ENCODE measurements around the gene RPS27.
"Not testable (repeated sequence)": the region's sequence is repeated elsewhere in the genome, so short reads cannot be mapped to it uniquely, and the experiment has no call there.

Gene RPS27

DNA sequence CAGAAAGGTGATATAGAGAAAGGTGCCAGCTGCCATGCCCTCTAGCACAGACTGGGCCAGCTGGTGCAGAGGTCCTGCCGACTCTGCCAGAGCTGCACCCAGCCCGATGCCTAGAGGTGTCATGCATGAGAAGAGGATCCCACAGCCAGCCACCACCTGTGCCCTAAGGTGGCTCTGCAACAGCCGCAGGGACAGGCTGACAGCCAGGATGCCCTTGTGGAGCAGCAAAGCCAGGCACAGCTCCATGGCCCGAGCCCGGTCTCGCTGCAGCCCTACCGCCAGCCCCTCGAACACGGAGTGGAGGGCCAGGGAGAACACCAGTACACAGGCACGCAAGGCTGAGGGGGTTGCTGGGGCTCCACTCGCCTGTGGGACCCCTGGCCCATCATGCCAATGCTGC lies 30.4 kb upstream of the RPS27 start:
- DNase-seq (ENCODE audit: low read depth in 2 of 2, low spot score in 1 of 2), result no peak

DNA sequence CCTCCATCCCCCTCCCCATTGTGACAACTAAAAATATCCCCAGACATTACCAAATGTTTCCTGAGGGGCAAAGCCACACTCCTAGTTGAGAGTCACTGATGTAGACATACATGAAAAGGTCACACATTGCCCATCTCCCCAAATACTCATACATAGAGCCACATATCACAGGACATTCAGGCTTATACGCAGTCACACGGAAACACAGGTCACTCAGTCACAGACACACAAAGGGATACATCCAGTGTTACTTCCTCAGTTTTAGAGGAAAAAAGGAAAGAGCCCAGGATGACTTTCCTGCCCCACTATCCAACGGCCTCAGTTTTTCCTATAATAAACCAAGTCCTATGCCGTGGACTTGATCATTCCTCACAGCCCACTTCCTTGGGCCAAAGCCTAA lies 29.1 kb upstream of the RPS27 start:
- DNase-seq (ENCODE audit: low read depth in 2 of 2, low spot score in 1 of 2), result no peak

DNA sequence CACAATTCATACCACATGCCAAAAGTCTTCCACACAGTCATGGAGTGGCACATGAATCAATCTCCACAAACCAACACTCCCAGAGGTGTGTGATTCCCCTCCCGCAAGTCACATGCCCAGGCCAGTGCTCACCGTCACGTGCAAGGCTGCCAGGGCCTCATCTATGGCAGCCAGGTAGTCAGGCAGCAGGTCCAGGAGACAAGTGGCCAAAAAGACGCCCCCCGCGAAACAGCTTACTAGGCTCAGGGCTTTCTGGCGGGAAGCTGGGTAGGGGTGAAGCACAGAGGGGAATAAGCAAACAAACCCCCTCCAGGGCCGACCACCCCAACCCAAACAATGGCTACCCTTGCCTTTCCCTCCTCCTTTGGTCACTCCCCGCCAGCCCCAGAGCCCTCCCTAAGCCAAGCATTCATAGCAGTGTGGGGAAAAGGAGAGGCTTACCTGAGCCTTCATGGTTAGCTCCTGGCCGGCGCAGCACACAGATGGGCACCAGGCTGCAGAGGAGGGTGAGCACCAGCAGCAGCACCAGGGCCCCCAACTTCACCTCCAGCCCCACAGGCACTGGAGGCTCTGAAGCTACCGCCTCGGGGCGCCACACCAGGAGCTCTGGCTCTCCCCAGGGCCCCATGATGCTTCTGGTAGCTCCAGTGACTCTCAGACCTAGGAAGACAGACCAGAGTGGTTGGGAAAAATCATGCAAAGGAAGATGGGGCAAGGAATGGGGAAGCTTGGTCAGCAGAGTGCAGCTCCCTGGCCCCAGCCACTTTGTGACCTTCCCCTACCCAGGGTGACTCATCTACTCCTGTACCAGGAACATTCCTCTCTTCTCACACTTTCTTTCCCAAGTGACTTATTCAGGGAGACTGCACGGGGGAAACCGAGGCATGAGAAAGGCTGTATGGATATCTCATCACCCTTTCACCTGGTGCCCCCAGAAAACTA lies 28.2 kb upstream of the RPS27 start:
- DNase-seq (ENCODE audit: low read depth in 2 of 2, low spot score in 1 of 2), result no peak

DNA sequence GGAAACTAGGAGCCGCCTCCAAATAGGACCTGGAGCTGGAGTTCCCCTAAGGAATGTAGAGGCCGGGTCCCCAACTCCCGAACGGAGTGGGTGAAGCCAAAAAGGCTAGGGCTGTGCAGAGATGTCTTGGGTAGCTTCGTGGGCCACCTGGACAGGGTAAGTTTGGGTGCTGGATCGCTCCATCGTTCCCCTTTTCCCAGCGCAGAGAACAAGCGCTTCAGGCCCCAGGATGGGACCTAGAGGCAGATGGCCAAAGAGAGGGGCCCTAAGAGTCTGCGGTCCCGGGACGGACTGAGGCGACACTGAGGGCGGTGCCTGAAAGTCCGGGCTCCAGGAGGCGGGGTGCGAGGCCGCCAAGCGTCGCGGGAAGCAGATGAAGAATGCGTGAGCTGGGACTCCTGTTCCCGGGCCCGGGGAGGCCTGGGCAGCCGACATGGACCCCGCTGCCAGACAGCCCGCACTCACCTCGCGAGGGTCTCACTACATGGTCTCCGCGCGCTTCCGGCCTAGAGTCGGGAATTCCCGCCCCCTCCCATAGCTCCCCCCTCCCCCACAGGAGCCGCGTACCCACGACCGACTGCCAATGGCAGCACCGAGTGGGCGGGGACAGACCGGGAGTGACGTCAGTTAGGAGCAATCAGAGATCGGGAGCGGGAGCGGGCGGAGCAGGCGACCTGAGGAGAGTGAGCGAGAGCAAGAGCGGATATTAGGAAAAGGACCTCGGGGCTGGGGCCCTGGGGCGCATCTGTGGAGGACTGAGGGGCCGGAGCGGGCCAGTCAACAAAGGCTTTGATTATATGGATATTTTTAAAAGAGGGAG lies 27.3 kb upstream of the RPS27 start, which contains the start of gene SLC39A1:
TSS of gene SLC39A1 (minus strand) at position 508 of the 820 bp plus-strand sequence. CDS start 822 bp downstream, outside the sequence.
- DNase-seq (ENCODE audit: low read depth in 2 of 2, low spot score in 1 of 2), result peak; percentile 84 to 87

DNA sequence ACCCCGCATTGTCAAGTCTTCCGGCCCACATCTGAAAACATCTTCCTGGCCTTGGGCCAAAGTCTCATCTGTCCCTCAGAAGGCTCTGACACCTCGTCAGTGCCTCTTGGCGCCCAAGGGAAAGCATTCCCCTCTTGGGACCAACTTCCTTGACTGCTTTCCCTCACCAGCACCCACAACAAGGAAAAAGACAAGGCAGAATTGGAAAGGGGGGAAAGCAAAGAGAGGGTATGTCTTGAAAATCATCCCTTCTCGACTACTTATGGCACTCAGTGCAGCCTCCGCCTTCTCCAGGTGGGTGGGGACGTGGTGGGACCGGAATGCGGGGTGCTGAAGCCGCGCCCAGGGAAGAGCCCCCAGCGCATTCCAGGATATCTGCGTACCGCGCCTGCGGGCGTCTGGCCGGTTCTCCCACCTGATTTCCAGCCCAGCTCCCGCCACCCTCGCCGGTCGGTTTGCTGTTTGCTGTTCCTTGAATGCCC lies 26.7 kb upstream of the RPS27 start:
- DNase-seq (ENCODE audit: low read depth in 2 of 2, low spot score in 1 of 2), result no peak

DNA sequence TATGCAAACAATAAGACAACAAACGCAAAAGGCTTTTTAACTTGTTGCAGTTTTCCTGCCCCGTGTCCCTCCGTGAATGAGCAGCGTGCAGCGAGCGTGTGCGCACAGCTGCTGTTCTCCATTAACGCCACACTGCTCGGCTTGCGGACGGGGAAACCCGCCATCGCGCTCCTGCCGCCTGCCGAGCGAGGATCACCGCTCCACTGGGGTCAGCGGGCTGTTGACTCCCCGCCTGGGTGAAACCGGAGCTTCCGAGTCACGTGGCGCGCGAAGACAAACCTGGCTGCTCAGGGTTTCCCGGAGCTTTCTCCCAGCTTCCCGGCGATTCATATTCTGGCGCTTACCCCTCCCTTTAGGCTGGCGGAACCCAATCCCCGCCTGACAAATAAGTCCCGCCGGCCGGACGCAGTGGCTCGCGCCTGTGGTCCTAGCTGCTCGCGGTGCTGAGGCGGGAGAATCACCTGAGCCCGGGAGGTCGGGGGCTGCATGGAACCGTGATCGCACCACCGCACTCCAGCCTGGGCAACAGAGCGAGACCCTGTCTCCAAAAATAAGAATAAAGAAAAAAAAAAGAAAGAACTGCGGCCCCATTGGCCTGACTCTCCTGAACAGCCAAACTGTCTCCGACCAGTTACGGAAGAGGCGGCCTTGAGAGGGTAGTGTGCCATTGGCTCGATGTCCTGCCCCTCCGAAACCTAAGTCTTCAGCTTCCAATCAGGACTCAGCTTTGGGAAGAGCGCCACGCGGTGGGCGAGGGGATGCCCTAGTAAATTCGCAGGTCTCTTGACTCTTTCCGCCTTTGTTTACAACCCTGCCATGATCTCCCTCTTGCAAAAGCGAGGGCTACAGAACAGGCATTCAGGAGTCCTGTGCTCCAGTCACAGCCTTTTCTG lies 23.2 kb upstream of the RPS27 start, which contains the start of gene CREB3L4:
TSS of gene CREB3L4 (plus strand) at position 796 of the 893 bp plus-strand sequence. CDS start 624 bp downstream, outside the sequence.
- peak; percentile 57 to 63 for DNase-seq (ENCODE audit: low read depth in 2 of 2, low spot score in 1 of 2)

DNA sequence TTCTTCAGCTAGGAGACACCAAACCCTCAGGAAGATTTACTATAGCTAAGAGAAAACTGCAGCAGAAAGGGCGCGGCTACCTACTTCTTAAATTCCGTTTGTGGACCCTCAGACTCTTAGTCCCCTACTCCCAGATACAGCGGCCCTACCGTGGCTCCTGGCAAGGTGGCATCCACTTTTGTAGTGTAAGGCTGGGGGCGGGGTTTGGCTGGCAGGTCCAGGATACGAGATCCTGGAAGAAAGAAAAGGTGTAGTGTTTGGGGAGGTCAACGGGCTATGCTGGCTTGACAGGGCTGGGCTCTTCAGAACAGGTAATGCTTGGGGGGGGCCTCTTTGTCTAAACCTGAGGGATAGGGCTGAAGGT lies 22.6 kb upstream of the RPS27 start:
- DNase-seq (ENCODE audit: low read depth in 2 of 2, low spot score in 1 of 2), result no peak

DNA sequence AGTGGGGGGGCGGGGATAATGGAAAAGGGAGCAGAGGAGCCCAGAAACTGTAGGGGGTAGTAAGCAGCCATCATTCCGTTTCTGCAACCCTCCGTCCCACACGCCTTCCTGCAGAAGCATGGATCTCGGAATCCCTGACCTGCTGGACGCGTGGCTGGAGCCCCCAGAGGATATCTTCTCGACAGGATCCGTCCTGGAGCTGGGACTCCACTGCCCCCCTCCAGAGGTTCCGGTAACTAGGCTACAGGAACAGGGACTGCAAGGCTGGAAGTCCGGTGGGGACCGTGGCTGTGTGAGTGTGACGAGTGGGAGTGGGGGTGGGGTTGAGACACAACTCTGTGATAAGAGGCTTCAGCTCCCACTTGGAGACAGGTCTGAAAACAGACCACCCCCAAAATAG lies 22.2 kb upstream of the RPS27 start:
- no peak for DNase-seq (ENCODE audit: low read depth in 2 of 2, low spot score in 1 of 2)

DNA sequence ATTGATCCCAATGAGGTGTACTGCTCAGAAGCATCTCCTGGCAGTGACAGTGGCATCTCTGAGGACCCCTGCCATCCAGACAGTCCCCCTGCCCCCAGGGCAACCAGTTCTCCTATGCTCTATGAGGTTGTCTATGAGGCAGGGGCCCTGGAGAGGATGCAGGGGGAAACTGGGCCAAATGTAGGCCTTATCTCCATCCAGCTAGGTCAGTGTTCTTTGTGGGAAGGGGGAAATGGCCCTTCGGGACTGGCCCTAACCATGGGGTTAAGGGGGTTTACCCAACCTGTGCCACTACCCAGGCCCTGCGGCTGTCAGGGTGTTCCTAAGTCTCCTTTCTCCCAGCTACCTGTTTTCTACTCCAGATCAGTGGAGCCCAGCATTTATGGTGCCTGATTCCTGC lies 21.6 kb upstream of the RPS27 start:
- DNase-seq (ENCODE audit: low read depth in 2 of 2, low spot score in 1 of 2), result no peak

DNA sequence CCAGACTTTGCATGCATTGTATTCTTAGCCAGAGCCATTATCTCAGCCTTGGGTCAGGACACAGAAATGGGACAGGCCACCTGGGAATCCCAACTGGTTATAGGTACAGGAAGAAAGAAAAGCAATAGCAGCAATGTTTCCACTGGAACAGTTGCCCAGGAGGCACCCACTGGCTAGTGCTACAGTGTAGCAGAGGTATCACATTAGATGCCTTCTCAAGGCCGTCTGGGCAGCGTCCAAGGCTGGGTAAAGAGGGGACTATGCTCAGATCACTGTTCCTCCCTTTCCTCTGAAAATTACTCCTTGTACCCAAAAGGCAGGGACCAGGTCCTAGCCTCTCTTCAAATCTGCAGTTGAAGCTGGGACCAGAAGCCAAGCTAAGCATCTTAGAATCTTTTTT lies 20.2 kb upstream of the RPS27 start:
- no peak for DNase-seq (ENCODE audit: low read depth in 2 of 2, low spot score in 1 of 2)

DNA sequence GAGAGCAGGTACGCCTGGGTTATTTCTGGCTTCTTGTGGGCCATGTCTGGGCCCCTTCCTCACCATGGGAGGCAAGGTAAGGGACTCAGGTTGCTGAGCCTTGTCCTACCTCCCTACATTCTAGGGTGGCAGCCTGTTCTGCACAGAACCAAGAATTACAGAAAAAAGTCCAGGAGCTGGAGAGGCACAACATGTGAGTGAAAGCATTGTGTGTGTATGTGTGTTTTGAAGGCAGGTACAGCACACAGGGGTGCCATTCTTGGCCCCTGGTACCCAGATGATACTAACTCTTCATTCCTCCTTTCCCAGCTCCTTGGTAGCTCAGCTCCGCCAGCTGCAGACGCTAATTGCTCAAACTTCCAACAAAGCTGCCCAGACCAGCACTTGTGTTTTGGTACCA lies 17.5 kb upstream of the RPS27 start:
- no peak for DNase-seq (ENCODE audit: low read depth in 2 of 2, low spot score in 1 of 2)

DNA sequence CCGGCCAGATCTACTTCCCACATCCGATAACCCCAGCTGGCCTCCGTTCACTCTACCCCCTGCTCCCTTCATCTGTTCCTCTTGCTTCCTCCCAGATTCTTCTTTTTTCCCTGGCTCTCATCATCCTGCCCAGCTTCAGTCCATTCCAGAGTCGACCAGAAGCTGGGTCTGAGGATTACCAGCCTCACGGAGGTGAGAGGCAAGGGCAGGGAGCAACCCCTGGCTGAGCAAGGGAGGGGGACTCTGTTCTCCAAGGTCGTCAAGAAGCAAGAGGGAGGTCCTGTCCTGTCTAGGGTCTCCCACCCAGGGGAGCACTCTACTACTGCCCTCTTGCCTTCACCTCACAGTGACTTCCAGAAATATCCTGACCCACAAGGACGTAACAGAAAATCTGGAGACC lies 17.0 kb upstream of the RPS27 start:
- DNase-seq (ENCODE audit: low read depth in 2 of 2, low spot score in 1 of 2), result no peak

DNA sequence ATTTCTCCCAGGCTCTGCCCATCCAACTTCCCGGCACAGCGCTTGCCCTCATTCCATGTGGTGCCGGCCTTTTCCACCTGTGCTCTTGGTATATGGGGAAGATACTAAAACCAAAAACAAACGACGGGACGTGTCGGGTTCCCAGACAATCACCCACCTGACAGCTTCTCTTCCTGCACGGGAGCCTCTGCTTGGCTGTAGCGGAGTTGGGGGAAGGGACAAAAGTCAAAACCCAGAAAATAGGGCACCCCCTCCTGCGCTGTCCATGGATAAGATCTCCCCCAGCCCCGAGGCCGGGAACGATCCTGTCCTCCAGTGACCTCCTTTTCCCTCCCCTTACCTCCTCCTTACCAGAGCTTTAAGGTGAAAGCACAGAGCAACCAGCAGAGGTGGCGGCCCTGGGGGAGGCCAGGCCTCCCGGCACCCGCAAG lies 13.7 kb upstream of the RPS27 start:
- no peak for DNase-seq (ENCODE audit: low read depth in 2 of 2, low spot score in 1 of 2)

DNA sequence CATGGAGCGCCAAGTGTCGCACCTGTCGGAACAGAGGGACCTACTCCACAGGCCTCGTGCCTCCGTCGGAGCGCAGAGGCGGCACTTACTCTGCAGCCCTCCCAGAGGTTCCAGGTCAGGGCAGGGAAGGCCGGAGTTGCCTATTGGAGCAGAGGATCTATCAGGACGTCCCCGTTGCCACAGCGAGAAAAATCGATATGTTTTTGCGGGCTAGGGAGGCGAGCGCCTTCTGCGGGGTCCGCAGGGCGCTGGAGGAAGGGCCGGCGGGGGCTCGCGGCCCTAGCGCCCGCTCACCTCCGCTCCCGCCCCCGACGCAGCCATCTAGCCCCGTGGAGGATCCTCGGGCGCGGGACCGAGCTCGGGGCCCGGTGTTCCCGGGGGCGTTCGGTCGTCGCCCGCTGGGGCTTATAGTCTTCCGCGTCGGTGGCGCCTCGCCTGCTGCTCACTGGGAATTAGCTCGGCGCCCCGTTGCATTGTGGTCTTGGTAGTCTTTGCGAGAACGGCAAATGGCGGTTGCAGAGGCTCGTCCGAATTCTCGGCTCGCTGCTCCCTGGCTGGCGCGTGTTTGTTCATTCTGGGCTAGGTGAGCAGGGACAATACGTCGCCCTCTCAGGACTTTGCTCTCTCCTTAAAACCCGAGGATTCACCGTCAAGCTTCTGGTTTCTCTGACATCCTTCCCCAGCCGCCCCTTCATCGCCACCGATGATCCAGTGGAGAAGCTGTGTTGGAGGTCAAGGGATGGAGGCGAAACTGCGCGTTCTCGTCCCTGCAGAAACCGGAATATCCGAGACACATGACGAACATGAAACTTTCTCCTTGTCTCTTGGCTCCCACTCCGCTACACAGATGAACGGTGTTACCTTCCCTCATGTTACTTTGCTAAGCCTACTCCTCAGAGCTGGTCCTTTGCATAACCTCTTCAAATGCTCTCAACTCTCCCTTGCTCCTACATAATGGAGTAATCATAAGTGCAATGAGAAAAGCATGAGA lies 13.0 kb upstream of the RPS27 start, which contains the start of gene JTB:
TSS of gene JTB (minus strand) at position 425 of the 991 bp plus-strand sequence. CDS start at position 3, 422 bp downstream.
- peak in 1 of 2 donors; percentile 66 for DNase-seq (ENCODE audit: low read depth in 2 of 2, low spot score in 1 of 2)

DNA sequence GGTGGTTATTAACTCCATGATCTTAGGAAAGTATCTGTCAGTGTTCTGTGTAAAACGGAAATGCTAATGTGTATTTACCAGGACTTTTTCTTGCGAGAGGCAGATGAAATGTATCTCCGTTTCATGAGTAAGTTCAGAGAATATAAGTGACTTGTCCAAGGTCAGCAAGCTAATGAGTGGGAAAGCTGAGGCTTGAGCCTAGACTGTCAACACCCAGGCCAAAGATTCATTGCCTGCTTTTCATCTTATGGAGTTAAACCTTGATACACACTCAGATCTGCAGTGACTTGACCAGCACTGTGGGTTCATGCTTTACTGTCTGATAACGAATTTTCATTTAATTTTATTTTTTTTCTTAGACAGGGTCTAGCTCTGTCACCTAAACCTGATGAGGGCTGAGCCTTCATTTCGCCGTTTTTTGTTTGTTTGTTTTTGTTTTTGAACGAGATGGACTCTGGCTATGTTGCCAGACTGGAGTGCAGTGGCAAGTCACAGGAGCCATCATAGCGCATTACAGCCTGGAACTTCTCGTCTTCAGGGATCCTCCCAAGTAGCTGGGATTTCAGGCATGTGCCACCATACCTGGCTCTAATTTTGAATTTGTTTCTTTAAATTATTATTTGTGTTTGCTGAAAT lies 12.2 kb upstream of the RPS27 start:
- DNase-seq (ENCODE audit: low read depth in 2 of 2, low spot score in 1 of 2), result no peak

DNA sequence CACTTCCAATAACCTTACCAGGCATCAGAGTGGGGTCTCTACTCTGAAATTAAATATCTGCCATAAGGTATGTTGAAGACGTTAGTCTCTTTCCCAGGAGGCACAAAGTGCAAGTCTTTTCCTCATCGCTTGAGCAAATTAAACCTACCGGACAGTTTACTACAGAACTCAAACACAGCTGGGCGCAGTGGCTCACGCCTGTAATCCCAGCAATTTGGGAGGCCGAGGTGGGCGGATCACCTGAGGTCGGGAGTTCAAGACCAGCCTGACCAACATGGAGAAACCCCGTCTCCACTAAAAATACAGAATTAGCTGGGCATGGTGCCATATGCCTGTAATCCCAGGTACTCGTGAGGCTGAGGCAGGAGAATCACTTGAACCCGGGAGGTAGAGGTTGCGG lies 11.5 kb upstream of the RPS27 start:
- DNase-seq (ENCODE audit: low read depth in 2 of 2, low spot score in 1 of 2), result not testable (repeated sequence)

DNA sequence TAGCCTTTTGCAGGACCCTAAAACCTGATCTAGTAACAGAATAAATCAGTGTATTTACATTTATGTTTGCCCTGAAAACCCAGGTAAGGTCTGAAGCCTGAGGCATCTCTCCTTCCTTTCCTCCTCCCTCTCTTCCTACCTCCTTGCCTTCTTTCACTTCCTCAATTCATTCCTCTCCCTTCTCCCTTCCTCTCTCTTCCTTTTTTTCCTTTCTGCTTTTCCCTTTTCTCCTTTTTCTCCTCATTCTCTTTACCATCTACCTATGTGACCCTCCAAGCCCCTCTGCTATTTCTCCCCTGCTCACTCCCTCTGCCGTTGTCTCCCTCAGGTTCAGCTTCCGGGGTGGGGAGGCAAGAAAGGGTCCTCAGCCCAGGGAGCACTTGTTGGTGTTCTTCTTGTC lies 8.8 kb upstream of the RPS27 start:
- DNase-seq (ENCODE audit: low read depth in 2 of 2, low spot score in 1 of 2), result not testable (repeated sequence)

DNA sequence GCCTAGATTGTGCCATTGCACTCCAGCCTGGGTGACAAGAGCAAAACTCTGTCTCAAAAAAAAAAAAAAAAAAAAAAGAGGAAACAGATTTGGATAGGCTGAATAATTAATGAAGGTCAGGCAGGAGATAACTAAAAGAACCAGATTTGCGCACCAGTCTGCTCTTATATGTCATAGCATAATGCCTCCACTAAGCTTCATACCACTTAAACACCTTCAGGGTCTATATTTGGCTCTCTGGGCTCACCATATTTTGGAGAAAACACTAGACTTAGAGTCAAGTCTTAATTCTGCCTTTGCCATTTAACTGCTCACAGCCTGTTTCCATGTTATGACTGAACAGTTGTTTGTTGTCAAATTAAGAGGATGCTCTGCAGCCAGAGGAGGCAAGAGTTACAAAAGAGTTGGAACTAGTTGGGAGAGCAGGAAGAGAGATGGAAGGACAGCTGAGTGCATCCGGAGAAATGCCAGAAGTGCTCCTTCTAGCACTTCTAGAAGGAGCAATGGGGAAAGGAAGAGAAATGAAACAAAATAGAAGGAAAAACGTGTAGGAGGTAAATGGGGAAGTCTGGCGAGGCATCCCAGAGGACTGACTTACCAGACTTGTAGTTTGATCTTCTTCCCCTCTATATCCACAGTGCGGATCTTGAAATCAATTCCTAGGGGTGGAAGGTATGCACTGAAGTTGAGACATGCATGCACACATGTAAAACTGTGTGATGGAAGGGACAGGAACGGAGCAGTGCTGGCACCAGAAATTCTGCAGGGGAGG lies 6.3 kb upstream of the RPS27 start:
- DNase-seq (ENCODE audit: low read depth in 2 of 2, low spot score in 1 of 2), result no peak

All from stimulated activated CD8-positive, alpha-beta memory T cell treated with anti-CD3 and anti-CD28 coated beads, Interleukin-4, amount 100 ng/mL, for 1 hour (primary cell).